HG02798 (cell line): ENCODE results near the gene KRT82.
"Not testable (repeated sequence)": the region's sequence is repeated elsewhere in the genome, so short reads cannot be mapped to it uniquely, and the experiment has no call there.

Experiments
- ATAC-seq: cut with Tn5 transposase; IDR thresholded peaks from one replicate; pipeline ENCODE4 v1.9.1; 2021; ENCODE audit warnings: mild to moderate bottlenecking; ENCODE audit not compliant: unreplicated experiment, poor library complexity

KRT82 gene

DNA sequence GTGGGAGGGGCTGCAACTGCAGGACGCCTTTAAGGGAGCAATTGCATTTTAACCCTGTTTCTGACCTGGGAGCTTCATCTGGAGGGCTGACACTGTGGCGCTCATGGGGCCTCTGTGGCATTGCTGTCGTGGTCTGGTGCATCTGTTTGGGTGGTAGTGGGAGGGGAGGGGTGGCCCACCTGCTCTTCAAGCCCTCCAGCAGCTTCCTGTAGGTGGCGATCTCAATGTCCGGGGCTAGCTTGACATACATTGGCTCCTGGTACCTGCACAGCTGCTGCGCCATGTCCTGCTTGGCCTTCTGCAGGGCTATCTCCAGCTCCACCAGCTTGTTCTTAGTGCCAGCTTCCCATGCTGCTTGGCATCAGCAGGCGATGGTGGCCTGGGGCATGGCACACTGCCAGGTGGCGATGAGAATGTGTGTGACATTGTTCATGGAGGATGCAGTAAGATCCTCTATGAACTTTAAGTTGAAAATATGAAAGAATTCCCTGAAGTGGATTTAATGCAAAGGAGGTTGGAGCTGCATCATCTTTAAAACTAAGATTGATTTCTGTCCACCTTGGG, 7.7 kb upstream of the KRT82 start:
- ATAC-seq, result no peak

DNA sequence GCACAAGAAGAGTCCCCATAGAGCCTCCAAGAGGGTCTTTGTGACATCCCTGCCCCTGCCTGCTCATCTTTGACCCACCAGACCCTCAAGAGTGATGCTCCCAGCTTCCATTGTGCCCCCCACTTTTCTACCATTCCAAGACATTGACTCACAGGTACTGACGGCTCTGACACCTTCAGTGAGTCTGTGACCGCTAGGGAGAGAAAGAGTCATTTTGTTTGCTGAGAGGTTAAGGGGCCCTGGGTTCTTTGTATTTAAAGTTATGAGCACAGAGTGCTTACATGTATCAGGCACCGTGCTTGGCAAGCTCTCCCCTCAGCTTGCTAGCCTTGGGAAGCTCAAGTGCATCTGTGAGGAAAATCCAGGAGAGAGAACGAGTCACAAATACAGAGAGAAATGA, 7.1 kb upstream of the KRT82 start:
- ATAC-seq, result no peak

DNA sequence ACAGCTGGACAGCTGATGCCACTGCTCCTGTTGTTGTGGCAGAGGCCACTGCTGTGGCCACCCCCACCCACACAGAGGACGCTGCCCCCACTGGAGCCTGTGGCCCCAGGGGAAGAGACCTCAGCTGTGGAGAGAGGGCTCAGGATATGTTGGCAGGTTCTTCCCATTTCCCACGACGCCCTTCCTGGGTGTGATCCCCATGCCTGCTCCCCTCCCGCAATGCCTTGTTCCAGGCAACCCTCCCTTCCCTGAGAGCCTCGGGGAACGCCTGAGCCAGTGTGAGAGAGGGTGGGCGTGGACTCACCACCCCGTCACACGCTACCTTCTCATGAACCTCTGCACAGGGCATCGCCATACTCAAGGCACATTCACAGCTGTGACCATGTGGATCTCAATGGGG, 5.7 kb upstream of the KRT82 start:
- ATAC-seq, result no peak

DNA sequence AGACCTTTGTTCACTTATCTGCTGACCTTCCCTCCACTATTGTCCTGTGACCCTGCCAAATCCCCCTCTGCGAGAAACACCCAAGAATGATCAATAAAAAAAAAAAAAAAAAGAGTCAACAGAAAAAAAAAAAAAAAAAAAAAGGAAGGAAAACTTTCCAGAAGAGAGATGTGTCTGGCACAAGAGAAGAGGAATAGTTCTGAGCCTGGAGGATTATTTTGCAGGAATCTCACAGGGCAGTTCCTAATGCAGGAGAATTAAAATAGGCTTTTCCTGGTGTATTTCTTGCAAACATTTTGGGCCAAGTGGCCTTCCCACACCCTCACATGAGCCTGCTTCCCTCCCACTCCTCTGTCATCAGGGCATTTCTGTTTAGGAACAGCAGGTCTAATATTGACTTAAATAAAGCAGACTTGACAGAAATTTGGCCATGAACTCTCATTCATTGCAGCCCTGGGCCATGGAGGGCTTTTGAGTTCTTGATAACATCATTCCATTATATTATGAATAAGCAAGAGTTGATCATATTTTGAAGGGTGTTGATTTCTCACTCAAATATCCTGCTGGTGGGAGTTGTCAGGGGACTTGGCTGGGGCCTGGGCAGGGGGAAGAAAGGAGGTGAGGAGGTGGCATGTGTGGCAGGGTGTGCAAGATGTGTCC, 4.6 kb upstream of the KRT82 start:
- not testable (repeated sequence) for ATAC-seq

DNA sequence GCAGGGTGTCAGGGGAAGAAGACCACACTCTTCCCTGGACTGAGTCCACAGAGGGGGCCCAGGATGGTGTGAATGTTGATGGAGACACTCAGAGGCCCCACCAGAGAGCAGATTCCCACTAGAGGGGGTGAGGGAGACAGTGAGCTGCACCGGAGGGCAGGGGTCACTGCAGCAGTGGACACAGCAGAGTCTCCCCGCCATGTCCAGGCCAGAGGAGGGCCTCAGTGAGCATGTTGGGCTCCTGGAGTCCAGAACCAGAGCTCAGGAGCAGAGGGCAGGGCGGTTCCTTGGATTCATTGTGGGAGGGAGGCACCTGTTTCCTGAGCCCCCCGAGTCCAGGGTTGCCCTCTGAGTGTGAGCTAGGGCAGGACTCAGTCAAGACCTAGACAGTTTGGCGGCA, 1.8 kb upstream of the KRT82 start:
- no peak for ATAC-seq

DNA sequence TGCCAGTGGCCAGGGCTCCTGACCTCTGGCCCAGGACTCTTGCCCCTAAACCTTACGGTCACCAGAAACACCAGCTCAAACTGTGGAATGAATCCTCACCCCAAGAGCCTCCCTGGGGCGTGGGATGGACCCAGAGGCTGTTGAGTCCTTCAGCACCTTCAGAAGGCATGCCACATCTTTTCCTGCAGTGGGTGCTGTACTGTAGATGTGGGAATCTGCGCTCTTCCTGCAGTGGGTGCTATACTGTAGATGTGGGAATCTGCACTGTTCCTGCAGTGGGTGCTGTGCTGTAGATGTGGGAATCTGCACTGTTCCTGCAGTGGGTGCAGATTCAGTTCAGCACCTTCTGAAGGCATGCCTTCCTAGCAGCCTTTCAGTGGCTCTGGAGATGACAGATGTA, 1.2 kb downstream of the KRT82 start:
- ATAC-seq, result no peak

DNA sequence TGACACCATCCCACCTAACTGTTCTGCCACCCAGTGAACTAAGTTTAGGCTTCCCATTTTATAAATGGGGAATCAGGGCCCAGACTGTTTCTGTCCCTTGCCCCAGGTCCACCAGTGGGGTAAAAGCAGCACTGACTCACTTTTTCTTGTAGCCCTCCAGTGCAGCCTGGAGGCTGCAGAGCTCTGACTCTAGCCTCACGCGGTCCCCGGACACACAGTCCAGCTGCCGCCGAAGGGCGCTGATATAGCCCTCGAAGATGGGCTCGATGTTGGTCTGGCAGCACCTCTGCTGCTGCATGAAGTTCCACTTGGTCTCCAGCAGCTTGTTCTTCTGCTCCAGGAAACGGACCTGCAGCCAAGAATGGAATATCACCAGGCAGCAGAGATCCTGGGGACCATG, 2.6 kb downstream of the KRT82 start:
- no peak for ATAC-seq

DNA sequence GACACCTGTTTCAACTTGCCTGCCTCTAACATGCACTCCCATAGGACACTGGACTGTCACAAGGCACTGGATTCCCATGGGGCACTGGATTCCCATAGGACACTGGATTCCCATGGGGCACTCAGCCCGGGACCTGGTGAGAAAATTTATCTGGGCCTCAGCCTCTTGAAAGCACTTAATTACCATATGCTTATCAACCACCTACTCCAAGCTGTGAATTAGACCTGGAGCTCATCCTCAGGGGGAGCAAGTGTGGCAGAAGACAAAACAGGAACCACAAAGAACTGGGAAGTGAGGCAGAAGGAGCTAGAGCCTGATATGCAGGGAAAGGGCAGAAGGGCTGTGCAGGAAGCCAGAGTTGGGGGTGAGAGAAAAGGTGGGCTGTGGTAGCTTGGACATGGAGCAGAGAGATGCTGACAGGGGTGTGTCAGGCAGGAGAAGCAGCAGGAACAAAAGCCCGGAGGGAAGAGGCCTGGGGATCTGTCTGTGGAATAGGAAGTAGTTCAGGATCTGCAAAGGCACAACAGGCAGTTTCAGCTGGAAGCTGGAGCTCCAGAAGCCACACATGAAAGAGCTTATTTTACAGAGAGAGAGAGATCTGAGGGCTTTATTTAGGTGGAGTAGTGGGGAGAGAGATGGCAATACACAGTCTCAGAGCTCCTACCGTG, 3.1 kb downstream of the KRT82 start:
- no peak for ATAC-seq

DNA sequence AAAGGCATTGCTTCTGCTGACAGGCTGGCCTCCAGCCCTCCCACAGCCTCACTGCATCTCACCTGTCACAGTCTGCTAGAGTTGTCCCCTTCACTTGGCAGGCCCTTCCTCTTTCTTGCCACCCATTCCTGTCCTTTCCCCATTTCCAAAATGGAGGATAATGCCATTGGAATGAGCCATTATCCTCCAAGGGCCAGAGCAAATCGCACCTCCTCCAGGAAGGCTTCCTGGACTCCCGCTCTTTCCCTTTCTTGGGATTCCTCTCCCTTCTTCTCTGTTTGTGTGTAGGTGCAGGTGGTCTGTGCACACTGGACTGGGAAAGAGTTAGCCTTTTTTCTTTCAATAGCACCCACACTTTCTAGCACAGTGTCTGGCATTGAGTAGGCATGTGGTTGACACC, 3.8 kb downstream of the KRT82 start:
- ATAC-seq, result no peak

DNA sequence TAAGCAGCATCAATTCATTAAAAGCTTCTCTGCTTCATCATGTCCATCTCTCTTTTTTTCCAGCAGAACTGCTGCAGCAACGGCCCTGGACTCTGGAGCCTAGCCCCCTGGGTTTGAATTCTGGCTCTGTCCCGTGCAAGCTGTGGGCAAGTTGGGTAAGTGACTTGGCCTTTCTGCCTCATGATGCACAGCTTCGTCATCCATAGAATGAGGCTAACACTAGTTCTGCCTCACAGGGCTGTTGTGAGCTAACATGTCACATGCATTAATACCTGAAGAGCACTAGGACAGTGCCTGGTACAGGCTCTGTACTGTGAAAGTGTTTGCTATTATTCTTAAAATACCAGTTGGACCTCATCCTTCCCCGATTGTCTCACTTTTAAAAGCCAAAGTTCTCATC, 4.2 kb downstream of the KRT82 start:
- ATAC-seq, result no peak

DNA sequence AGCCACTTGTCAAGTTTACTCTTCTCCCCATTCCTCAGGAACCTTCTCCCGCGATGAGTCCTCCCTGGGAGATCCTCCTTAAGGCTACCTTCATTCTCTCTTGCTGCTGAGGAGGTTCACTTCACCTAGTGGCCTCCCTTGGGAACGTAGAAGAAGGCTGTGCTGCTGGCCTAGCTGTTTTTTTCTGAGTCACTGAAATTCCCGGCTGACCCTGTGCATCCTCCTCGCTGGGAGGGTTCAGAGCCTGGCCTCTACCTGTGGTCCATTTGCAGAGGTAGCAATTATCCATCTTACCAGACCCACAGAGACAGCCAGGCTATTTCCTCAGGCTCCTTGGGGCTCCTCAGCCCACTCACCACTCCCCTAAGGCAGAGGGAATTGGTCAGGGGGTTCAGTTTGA, 4.6 kb downstream of the KRT82 start:
- no peak for ATAC-seq

DNA sequence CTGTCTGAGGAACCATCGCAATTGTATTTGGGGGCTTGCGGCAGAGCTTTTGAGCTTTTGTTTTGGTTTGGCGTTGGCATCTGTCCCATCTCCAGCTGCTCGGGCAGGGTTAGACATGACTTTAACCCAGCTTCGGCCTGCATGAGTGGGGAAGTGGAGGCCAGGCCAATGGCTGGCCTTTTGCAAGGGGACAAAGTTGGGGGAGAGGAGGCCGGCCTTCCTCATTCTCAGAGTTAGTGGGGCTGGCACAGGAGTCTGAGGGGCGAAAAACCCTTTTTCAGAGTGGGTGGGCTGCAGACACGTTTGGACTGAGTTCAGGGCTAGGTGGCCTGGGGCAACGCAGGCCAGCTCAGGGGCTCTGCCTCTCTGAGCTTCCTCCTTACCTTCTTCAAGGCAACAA, 5.2 kb downstream of the KRT82 start:
- no peak for ATAC-seq

DNA sequence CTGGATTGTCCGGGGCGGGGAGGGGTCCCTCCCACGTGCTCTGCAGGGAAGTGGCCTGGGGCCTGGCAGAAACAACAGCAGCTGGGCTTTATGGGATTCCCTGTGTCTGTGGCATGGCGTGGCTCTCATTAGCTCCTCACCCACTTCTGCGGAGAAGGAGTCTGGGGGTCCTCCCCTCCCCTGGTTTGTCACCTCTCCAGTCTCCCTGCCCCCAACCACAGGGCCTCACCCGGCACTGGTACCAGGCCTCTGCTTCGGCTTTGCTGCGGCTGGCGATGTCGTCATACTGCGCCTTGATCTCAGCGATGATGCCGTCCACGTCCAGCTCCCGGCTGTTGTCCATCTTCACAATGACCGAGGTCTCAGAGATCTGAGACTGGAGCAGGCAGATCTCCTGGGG, 6.4 kb downstream of the KRT82 start:
- no peak for ATAC-seq

DNA sequence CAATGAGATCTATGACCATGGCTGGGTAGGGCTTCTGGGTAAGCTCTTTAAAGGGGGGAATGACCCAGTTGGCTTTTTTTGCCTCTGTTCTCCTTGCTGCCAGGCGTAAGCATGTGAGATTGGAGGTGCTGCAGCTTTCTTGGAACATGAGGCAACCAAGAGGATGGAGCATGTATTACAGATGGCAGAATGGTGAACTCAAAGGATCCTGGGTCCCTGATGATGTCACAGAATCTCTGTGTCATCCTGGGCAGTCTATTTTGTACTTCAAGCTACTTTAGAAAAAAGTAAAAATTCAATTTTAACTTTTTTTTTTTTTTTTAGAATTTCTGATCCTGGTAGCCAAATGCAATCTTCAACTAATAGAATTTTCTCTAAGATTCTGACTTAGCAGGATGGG, 8.0 kb downstream of the KRT82 start:
- no peak for ATAC-seq

DNA sequence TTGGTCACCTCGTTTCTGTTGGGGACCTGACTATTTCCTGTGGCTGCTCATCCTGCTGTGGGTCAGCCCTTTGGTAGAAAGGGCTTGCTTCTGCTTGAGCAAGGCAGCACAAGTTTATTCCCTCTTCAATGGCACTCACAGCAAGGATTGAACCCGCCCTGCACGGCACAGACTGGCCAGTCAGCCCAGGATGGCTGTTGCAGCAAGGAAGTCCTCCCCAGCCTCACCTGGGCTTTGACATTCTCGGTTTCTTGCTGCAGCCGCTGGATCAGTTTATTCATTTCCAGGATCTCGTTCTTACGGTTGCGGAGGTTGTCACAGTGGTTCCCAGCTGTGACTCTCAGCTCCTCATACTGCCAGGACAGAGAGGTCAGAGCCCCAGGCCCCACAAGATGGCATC, 9.5 kb downstream of the KRT82 start:
- no peak for ATAC-seq

DNA sequence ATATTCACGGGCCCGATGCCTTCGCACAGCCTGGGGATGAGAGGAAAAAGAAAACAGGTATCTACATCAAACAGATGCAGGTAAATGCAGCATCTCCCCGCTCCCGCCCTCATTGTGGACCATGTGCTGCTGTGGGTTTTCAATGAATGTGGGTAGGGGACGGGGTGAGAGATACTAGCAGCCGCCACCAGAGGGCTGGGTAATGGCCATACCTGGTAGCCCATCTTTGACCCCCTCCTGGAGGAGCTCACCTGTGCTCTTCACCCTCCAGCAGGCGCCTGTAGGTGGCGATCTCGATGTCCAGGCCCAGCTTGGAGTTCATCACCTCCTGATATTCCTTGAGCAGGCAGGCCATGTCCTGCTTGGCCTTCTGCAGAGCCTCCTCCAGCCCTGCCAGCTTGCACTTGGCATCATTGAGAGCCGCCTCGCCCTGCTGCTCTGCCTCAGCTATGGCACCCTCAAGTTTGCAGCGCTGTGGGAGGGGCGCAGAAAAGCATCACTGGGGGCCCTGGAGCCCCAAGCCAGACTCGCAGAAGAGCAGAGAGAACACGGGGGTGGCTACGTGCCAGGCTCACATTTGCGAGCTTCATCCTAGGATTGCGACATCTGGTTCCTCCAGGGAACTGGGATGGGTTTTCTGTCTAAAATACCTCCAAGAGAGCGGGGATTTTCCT, 10.2 kb downstream of the KRT82 start:
- ATAC-seq, result no peak

DNA sequence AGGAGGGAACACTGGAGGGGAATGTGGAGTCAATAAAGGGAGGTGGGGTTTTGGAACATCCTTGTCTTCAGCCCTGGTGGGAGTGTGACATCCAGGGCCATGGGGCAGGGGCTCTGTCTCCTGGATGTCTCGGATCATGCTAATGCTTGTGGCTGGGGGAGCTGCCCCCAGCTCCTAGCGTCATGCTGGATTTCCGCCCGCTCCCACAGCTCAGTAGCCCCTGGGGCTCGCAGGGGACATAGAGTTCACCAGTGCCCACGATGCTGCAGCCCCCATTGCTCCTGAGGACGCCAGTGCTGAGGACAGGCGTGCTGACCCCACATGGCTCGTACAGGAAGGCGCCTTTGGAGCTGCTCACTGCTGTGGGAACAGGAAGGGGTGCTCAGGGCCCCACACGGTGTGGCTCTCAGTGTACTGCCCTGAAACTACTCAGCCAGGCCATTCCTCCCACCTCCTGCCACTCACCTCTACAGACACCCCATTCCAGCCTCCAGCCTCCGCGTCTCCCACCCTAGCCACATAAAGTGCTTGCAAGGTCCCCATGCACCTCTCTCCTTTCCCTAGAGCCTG, 11.2 kb downstream of the KRT82 start:
- no peak for ATAC-seq

DNA sequence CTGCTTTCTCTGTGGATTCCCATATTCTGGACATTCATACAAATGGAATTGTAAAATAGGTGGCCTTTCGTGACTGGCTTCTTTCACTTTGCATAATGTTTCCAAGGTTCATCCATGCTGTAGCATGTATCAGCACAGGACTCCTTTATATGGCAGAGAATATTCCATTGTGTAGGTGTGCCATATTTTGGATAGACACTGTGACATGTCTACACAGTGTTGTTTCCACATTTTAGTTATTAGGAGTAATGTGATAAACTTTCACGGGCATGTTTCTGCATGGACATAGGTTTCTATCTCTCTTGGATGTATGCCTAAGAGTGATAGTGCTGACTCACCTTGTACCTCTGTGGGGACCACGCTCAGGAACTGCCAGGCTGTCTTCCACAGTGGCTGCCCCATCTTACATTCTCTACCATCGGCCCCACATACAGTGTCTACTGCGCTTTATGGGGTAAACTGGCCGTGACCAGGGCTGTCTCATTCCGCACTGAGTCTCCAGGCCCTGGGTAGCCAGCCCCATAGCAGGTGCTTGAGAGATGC, 13.6 kb downstream of the KRT82 start:
- no peak for ATAC-seq

DNA sequence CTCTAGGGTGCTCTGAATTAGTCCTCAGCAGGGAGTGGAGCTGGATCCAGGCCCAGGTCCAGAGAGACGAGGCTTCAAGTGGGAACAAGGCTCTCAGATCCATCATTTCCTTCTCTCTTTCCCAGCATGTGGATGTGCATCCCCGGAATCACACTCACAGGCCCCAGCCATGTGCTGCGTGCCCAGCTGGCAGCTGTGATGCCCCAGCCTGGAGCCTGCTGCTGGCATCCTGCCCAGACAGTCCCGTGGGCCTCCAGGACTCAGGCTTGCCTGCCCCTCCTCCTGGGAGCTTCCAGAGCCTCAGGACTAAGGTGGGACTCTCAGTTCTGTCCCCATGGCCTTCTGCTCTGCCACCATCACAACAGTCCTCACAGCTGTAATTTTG, 14.5 kb downstream of the KRT82 start:
- ATAC-seq, result no peak

DNA sequence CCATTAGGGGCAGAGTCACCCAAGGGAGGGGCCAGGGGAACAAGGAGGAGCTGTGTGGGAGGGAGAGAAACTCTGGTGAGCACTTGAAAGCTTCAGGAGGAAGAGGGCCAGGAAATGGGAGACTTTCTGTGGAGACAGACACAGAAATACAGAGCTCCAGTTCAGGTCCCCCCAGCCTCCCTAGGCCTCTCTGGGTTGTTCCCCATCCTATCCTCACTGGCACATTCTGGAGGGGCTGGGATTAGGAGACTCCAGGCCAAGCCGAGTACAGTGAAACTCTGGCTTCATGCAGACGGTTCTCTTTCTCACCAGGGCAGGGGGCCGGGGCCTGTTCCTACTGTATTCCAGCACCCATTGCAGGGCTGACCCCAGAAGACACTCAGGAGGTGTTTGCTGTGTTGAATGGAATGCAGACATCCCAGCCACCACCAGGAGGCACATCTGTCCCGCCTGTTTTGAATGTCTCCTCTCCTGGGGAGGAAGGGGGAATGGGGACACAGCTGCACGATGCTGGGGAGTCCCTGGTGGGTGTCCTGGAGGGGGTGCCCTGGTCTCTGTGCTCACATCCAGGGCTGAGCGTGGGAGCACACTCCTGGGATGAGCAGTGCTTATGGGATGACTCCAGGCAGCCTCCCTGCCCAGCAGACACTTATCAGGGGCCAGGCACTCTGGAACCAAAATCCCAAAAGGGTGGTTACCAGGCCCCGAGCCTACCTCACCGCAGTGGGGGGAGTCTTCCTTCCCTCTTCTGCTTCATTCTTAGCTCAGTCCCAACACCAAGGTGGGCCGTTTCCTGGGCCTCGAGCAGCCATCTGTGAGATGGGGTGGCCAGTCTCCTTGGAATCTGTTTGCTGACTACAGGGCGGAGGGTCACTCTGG, 15.2 kb downstream of the KRT82 start:
- ATAC-seq, result no peak
